PC-9 (cell line): Measurements from ENCODE around the gene PDE11A. TPM values are rescaled to one million over a fixed set of nuclear protein-coding genes. Genes with fewer than 3 reads are reported as not detected.

Experiments
- BruUV-seq: library from RNA; stranded (reverse); fragments of 400-500 nt; replicated peaks from 2 replicates; lab custom pipeline; 2021; lab: Mats Ljungman, UMichigan
- CTCF ChIA-PET: fragments of 300-600 bp; sonication (Branson Sonifier 250); formaldehyde crosslinking; loops from one replicate; lab custom pipeline; 2022; ENCODE audit warnings: antibody characterized with exemption; lab: Charles Lee
- POLR2A ChIA-PET: fragments of 300-600 bp; sonication (Branson Sonifier 250); formaldehyde crosslinking; loops from one replicate; lab custom pipeline; 2022; ENCODE audit warnings: antibody characterized with exemption; ENCODE audit not compliant: unreplicated experiment; lab: Charles Lee
- DNase-seq, 2 experiments: peaks; one replicate each; pipeline versions ENCODE4 v3.0.0 to v3.0.0-alpha.2; 2015 to 2022; ENCODE audit warnings: mixed read lengths in 1 of 2
- H2AFZ ChIP-seq: fragments of 200-600 bp; sonication (generic); 2 replicates; pipeline ENCODE4 v1.8.1; 2017; ENCODE audit warnings: antibody characterized with exemption
- H3F3A ChIP-seq: fragments of 200-600 bp; sonication (generic); 2 replicates; pipeline ENCODE4 v1.8.1; 2017; ENCODE audit warnings: antibody characterized with exemption, mild to moderate bottlenecking, low read depth; ENCODE audit not compliant: insufficient read depth
- H3K27ac ChIP-seq: fragments of 200-600 bp; sonication (generic); 2 replicates; pipeline ENCODE4 v1.6.1; 2016; ENCODE audit warnings: mixed run types
- H3K27me3 ChIP-seq: fragments of 200-600 bp; sonication (generic); 2 replicates; pipeline ENCODE4 v1.6.1; 2016; ENCODE audit warnings: low read depth, mixed run types; ENCODE audit not compliant: insufficient read depth
- H3K36me3 ChIP-seq: fragments of 200-600 bp; sonication (generic); 2 replicates; pipeline ENCODE4 v1.6.1; 2016; ENCODE audit warnings: low read depth, mixed run types
- H3K4me1 ChIP-seq: fragments of 200-600 bp; sonication (generic); replicated peaks from 2 replicates; pipeline ENCODE4 v1.6.1; 2016; ENCODE audit warnings: mixed run types; ENCODE audit not compliant: insufficient read depth
- H3K4me2 ChIP-seq: fragments of 200-600 bp; sonication (generic); 2 replicates; pipeline ENCODE4 v1.6.1; 2017; ENCODE audit warnings: mixed run types
- H3K4me3 ChIP-seq: fragments of 200-600 bp; sonication (generic); 2 replicates; pipeline ENCODE4 v1.6.1; 2016; ENCODE audit warnings: mixed run types
- H3K79me2 ChIP-seq: fragments of 200-600 bp; sonication (generic); 2 replicates; pipeline ENCODE4 v1.6.1; 2017; ENCODE audit warnings: low read depth, mixed run types
- H3K9me2 ChIP-seq: fragments of 200-600 bp; sonication (generic); 2 replicates; pipeline ENCODE4 v1.8.1; 2017; ENCODE audit warnings: mild to moderate bottlenecking; ENCODE audit not compliant: insufficient read depth
- H3K9me3 ChIP-seq: fragments of 200-600 bp; sonication (generic); 2 replicates; pipeline ENCODE4 v1.8.1; 2016; ENCODE audit warnings: low read depth; ENCODE audit not compliant: insufficient read depth
- H4K20me1 ChIP-seq: fragments of 200-600 bp; sonication (generic); 2 replicates; pipeline ENCODE4 v1.8.1; 2017; ENCODE audit not compliant: insufficient read depth
- EZH2 ChIP-seq: fragments of 200-600 bp; sonication (generic); IDR thresholded peaks from 2 replicates; pipeline ENCODE4 v1.8.0; 2017; ENCODE audit warnings: antibody characterized with exemption, low read depth
- intact Hi-C: fragments of 100-400 bp; cut with micrococcal nuclease; formaldehyde crosslinking; loops from one replicate; pipeline ENCODE4 v1.10.0; 2022; ENCODE audit not compliant: unreplicated experiment
- total RNA-seq: library from RNA; stranded (reverse); gene quantifications from 2 replicates; pipeline ENCODE4 v1.2.3, GENCODE V29; 2021
- TF ChIP-seq, protein P1 (sequence below): fragments of 200-600 bp; sonication (generic); conservative IDR thresholded peaks from 2 replicates; pipeline ENCODE4 v1.6.1; 2017; ENCODE audit warnings: mixed run types, antibody characterized with exemption, mild to moderate bottlenecking, moderate library complexity

The PDE11A gene
- total RNA-seq, 1 experiment from 2014 or later = 1.4 TPM

DNA sequence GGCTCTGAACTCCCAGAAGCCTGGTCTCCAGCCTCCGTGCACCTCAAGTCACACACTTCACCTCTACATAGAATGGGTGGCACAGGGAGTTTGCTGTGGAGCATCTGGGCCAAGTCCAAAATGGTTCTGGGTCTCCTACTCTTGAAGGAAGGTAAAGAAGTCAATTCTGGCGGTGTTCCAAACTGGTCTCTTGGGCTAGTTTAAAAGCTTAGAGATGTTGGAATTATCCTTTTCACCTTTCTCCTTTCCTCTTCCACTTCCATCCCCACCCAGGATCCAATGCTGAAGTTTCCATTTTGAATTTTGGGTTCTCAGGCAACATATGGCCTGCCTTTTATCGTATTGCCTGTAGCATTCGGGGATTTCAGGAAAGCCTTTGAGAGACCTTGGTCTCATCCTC, 325.2 kb downstream of the PDE11A start:
- TF ChIP-seq, protein P1, sequence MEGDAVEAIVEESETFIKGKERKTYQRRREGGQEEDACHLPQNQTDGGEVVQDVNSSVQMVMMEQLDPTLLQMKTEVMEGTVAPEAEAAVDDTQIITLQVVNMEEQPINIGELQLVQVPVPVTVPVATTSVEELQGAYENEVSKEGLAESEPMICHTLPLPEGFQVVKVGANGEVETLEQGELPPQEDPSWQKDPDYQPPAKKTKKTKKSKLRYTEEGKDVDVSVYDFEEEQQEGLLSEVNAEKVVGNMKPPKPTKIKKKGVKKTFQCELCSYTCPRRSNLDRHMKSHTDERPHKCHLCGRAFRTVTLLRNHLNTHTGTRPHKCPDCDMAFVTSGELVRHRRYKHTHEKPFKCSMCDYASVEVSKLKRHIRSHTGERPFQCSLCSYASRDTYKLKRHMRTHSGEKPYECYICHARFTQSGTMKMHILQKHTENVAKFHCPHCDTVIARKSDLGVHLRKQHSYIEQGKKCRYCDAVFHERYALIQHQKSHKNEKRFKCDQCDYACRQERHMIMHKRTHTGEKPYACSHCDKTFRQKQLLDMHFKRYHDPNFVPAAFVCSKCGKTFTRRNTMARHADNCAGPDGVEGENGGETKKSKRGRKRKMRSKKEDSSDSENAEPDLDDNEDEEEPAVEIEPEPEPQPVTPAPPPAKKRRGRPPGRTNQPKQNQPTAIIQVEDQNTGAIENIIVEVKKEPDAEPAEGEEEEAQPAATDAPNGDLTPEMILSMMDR = no peak
- TF ChIP-seq EZH2 = no peak
- H4K20me1 ChIP-seq = no peaks in the 10 kb centered on the region
- H3K36me3 ChIP-seq = no peaks in the 10 kb centered on the region
- no TSS peak for BruUV-seq
- no peak overlapping the region for H3K27ac ChIP-seq
- no peaks in the 10 kb centered on the region for H3K9me2 ChIP-seq
- ChIA-PET POLR2A (interaction anchor here (0.6 kb wide), 1 partner anchor 596 kb away, joined by 4 read pairs; no protein-coding TSS in a partner anchor), CTCF (no interaction called here)
- H3K4me2 ChIP-seq = no peak overlapping the region
- no peaks in the 10 kb centered on the region for H3K79me2 ChIP-seq
- intact Hi-C loops = no loop called here
- H3K9me3 ChIP-seq = no peaks in the 10 kb centered on the region
- no peak for DNase-seq
- H3F3A ChIP-seq = no peaks in the 10 kb centered on the region
- no peaks in the 10 kb centered on the region for H3K4me1 ChIP-seq
- H2AFZ ChIP-seq = no peak overlapping the region
- H3K4me3 ChIP-seq = no peak overlapping the region
- H3K27me3 ChIP-seq = no peaks in the 10 kb centered on the region

DNA sequence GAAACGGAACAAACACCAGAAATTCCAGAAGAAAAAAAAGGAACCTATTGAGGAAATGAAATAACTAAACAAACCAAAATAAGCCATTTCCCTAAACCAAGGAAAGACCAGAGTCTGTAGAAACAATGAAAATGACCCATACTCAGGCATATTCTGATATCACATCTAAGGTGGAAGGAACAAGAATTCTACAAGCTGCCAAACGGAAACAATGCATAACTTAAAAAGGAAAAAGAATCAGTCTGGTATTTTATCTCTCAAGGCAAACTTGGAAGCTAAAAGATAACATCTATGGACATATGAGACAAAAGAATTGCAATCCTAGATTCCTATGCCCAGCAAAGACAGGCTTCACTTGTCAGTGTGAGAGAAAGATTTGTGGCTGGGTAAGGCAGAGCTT, 326.2 kb downstream of the PDE11A start:
- no peaks in the 10 kb centered on the region for H3K36me3 ChIP-seq
- no peaks in the 10 kb centered on the region for H3K9me2 ChIP-seq
- CTCF ChIA-PET = no interaction called here
- H3K4me1 ChIP-seq = no peaks in the 10 kb centered on the region
- H3K4me3 ChIP-seq = no peak overlapping the region
- H2AFZ ChIP-seq = no peak overlapping the region
- POLR2A ChIA-PET = no interaction called here
- no peak for DNase-seq
- intact Hi-C loops = no loop called here
- no TSS peak for BruUV-seq
- no peak overlapping the region for H3K4me2 ChIP-seq
- H3K27me3 ChIP-seq = no peaks in the 10 kb centered on the region
- no peak overlapping the region for H3K27ac ChIP-seq
- no peaks in the 10 kb centered on the region for H4K20me1 ChIP-seq
- TF ChIP-seq, protein P1 = no peak
- no peaks in the 10 kb centered on the region for H3K9me3 ChIP-seq
- H3K79me2 ChIP-seq = no peaks in the 10 kb centered on the region
- no peaks in the 10 kb centered on the region for H3F3A ChIP-seq

DNA sequence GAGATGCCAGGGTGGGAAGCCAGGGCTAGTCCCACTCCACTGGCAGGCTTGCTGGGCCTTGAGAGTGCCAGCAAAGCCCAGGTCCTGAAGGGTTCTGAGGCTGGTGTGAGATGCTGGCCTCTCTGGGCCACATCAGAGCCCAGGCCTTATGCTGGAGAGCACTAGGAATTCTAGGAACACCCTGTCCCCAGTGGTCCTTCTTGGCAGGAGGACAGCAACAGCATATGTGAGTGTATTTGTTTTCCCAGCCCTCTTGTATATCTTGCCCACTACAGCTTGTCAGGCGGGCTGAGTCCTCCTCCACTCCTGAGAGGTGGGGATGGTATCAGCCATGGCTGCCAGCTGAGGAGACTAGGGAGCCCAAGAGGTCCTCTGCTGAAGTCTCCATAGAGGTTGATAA, 327.0 kb downstream of the PDE11A start:
- H2AFZ ChIP-seq = no peak overlapping the region
- H3K4me3 ChIP-seq = no peak overlapping the region
- CTCF ChIA-PET = no interaction called here
- TF ChIP-seq EZH2 = no peak
- TF ChIP-seq, protein P1 = no peak
- H3K4me1 ChIP-seq = no peaks in the 10 kb centered on the region
- H3F3A ChIP-seq = no peaks in the 10 kb centered on the region
- no peaks in the 10 kb centered on the region for H3K9me2 ChIP-seq
- intact Hi-C loops = no loop called here
- no peak overlapping the region for H3K4me2 ChIP-seq
- no peaks in the 10 kb centered on the region for H3K9me3 ChIP-seq
- H3K27ac ChIP-seq = no peak overlapping the region
- H4K20me1 ChIP-seq = no peaks in the 10 kb centered on the region
- no peaks in the 10 kb centered on the region for H3K27me3 ChIP-seq
- no peaks in the 10 kb centered on the region for H3K79me2 ChIP-seq
- POLR2A ChIA-PET = no interaction called here
- BruUV-seq = no TSS peak
- DNase-seq = no peak
- H3K36me3 ChIP-seq = no peaks in the 10 kb centered on the region
